OCI-LY7 (cell line): Measurements from ENCODE around the gene PPCS.

Experiments
- CTCF ChIP-seq: fragments of 200-600 bp; sonication (generic); conservative IDR thresholded peaks from 2 replicates; pipeline ENCODE4 v1.5.1; 2014; ENCODE audit warnings: mild to moderate bottlenecking, antibody characterized with exemption, low read length, moderate library complexity, mixed read lengths
- EZH2phosphoT487 ChIP-seq: fragments of 200-600 bp; sonication (generic); IDR thresholded peaks from 2 replicates; pipeline ENCODE4 v1.6.1; 2018; ENCODE audit warnings: low read depth, borderline replicate concordance, mild to moderate bottlenecking, mixed run types, antibody characterized with exemption, low read length, moderate library complexity, mixed read lengths

- TF ChIP-seq CTCF (no peak), EZH2phosphoT487 (no peak)
Measured at GRCh38 chr1:42453386-42453785, 3.0 kb upstream of the PPCS start.
